GM12874 (cell line): ENCODE results near the gene LSR.

Experiments used
- CTCF ChIP-seq: IDR thresholded peaks from 2 replicates; pipeline ENCODE4 v1.5.1; 2011; ENCODE audit warnings: low read depth, mild to moderate bottlenecking, control low read depth, low read length, moderate library complexity; ENCODE audit not compliant: insufficient read depth

The LSR gene

GRCh38 chr19:35265126-35265899, 16.5 kb downstream of the LSR start:
- TF ChIP-seq CTCF: no peak

- no peak for TF ChIP-seq CTCF
Observed at GRCh38 chr19:35265900-35266519, 17.2 kb downstream of the LSR start.

- TF ChIP-seq CTCF: no peak
Observed at GRCh38 chr19:35266520-35267352, 17.9 kb downstream of the LSR start.

GRCh38 chr19:35267353-35267817, 18.6 kb downstream of the LSR start:
- no peak for TF ChIP-seq CTCF

GRCh38 chr19:35267818-35268535, 19.2 kb downstream of the LSR start:
- TF ChIP-seq CTCF: no peak

GRCh38 chr19:35268536-35269437, 20.0 kb downstream of the LSR start, which contains the start of gene USF2:
TSS of gene USF2 (plus strand) at chr19:35268962. CDS start at chr19:35269102, 140 bp downstream.
- TF ChIP-seq CTCF: no peak
